DOHH2 (cell line): ENCODE results near the gene ITGA3.

Experiments used
- H3F3A ChIP-seq: fragments of 200-600 bp; sonication (generic), shearing (Covaris generic); 2 replicates; pipeline ENCODE4 v1.6.0; 2016; ENCODE audit warnings: antibody characterized with exemption, mild to moderate bottlenecking; ENCODE audit not compliant: control insufficient read depth, insufficient read depth
- H3K27ac ChIP-seq: fragments of 200-600 bp; sonication (generic); 2 replicates; pipeline ENCODE4 v1.5.1; 2014; ENCODE audit warnings: low read depth, mild to moderate bottlenecking, low read length, moderate library complexity
- H3K27me3 ChIP-seq: fragments of 200-600 bp; sonication (generic); 2 replicates; pipeline ENCODE4 v1.6.1; 2014; ENCODE audit warnings: mild to moderate bottlenecking, low read length, mixed read lengths; ENCODE audit not compliant: control insufficient read depth
- H3K36me3 ChIP-seq: fragments of 200-600 bp; sonication (generic); 2 replicates; pipeline ENCODE4 v1.6.1; 2014; ENCODE audit warnings: mild to moderate bottlenecking, low read length, moderate library complexity, mixed read lengths; ENCODE audit not compliant: control insufficient read depth
- H3K4me1 ChIP-seq: fragments of 200-600 bp; sonication (generic); 2 replicates; pipeline ENCODE4 v1.6.1; 2014; ENCODE audit warnings: mild to moderate bottlenecking, low read length, mixed read lengths; ENCODE audit not compliant: control insufficient read depth
- H3K4me2 ChIP-seq: fragments of 200-600 bp; sonication (generic); 2 replicates; pipeline ENCODE4 v1.6.0; 2014; ENCODE audit warnings: mild to moderate bottlenecking, low read length, moderate library complexity
- H3K4me3 ChIP-seq: fragments of 200-600 bp; sonication (generic); 2 replicates; pipeline ENCODE4 v1.5.1; 2014; ENCODE audit warnings: mild to moderate bottlenecking, low read length, mixed read lengths
- H3K79me2 ChIP-seq: fragments of 200-600 bp; sonication (generic); 2 replicates; pipeline ENCODE4 v1.6.1; 2014; ENCODE audit warnings: mild to moderate bottlenecking, low read length, mixed read lengths; ENCODE audit not compliant: control insufficient read depth
- H3K9me2 ChIP-seq: fragments of 200-600 bp; sonication (generic); replicated peaks from 2 replicates; pipeline ENCODE4 v1.6.1; 2014; ENCODE audit warnings: mild to moderate bottlenecking, low read length, mixed read lengths; ENCODE audit not compliant: control insufficient read depth
- H3K9me3 ChIP-seq: fragments of 200-600 bp; sonication (generic); 2 replicates; pipeline ENCODE4 v1.6.1; 2014; ENCODE audit warnings: antibody characterized with exemption, low read length, mixed read lengths; ENCODE audit not compliant: control insufficient read depth, insufficient read depth
- H4K20me1 ChIP-seq: fragments of 200-600 bp; sonication (generic); 2 replicates; pipeline ENCODE4 v1.6.0; 2014; ENCODE audit warnings: low read depth, mild to moderate bottlenecking, antibody characterized with exemption, low read length, moderate library complexity; ENCODE audit not compliant: control insufficient read depth, insufficient read depth
- CTCF ChIP-seq: fragments of 200-600 bp; sonication (generic); IDR thresholded peaks from one replicate; pipeline ENCODE4 v1.5.1; 2014; ENCODE audit warnings: antibody characterized with exemption, mild to moderate bottlenecking, low read depth, low read length; ENCODE audit not compliant: poor library complexity, severe bottlenecking
- EZH2phosphoT487 ChIP-seq: fragments of 200-600 bp; sonication (generic); IDR thresholded peaks from 2 replicates; pipeline ENCODE4 v1.6.1; 2017; ENCODE audit warnings: borderline replicate concordance, mild to moderate bottlenecking, antibody characterized with exemption, low read length, moderate library complexity, mixed read lengths

The ITGA3 gene

GRCh38 chr17:50023520-50023919 is 32.4 kb upstream of the ITGA3 start:
- no peak overlapping the region for H3K4me3 ChIP-seq
- H4K20me1 ChIP-seq: no peaks in the 10 kb centered on the region
- peaks cover 16% of the 10 kb centered on the region; the same call in 1 of the 2 replicates for H3K9me3 ChIP-seq
- no peak overlapping the region for H3K27ac ChIP-seq
- H3K4me2 ChIP-seq: no peak overlapping the region
- H3K36me3 ChIP-seq: no peaks in the 10 kb centered on the region
- H3K27me3 ChIP-seq: peaks cover 6% of the 10 kb centered on the region
- no peaks in the 10 kb centered on the region for H3K9me2 ChIP-seq
- no peaks in the 10 kb centered on the region for H3K79me2 ChIP-seq
- peaks cover 8% of the 10 kb centered on the region for H3K4me1 ChIP-seq
- no peak for TF ChIP-seq CTCF
- TF ChIP-seq EZH2phosphoT487: no peak
- H3F3A ChIP-seq: peaks cover 22% of the 10 kb centered on the region

- no peak overlapping the region for H3K4me3 ChIP-seq
Measured at GRCh38 chr17:50024808-50025207, 31.1 kb upstream of the ITGA3 start.

GRCh38 chr17:50026046-50026675 is 29.7 kb upstream of the ITGA3 start:
- no peaks in the 10 kb centered on the region for H3K79me2 ChIP-seq
- H3K9me3 ChIP-seq: peaks cover 16% of the 10 kb centered on the region; the same call in 1 of the 2 replicates
- no peaks in the 10 kb centered on the region for H3K9me2 ChIP-seq
- no peaks in the 10 kb centered on the region for H4K20me1 ChIP-seq
- peaks cover 22% of the 10 kb centered on the region for H3F3A ChIP-seq
- H3K4me2 ChIP-seq: no peak overlapping the region
- no peaks in the 10 kb centered on the region for H3K36me3 ChIP-seq
- no peak overlapping the region for H3K4me3 ChIP-seq
- TF ChIP-seq EZH2phosphoT487 (no peak), CTCF (no peak)
- H3K27me3 ChIP-seq: peaks cover 8% of the 10 kb centered on the region
- H3K27ac ChIP-seq: no peak overlapping the region
- H3K4me1 ChIP-seq: peaks cover 8% of the 10 kb centered on the region

More at GRCh38 chr17:50024808-50025207, 31.1 kb upstream of the ITGA3 start:
- no peaks in the 10 kb centered on the region for H3K36me3 ChIP-seq
- peaks cover 22% of the 10 kb centered on the region for H3F3A ChIP-seq
- H3K27ac ChIP-seq: no peak overlapping the region
- H3K79me2 ChIP-seq: no peaks in the 10 kb centered on the region
- no peaks in the 10 kb centered on the region for H4K20me1 ChIP-seq
- H3K27me3 ChIP-seq: peaks cover 6% of the 10 kb centered on the region
- no peak overlapping the region for H3K4me2 ChIP-seq
- no peak for TF ChIP-seq CTCF
- TF ChIP-seq EZH2phosphoT487: no peak
- H3K9me2 ChIP-seq: no peaks in the 10 kb centered on the region
- peaks cover 16% of the 10 kb centered on the region; the same call in 1 of the 2 replicates for H3K9me3 ChIP-seq
- H3K4me1 ChIP-seq: peaks cover 8% of the 10 kb centered on the region
